HG03439 (cell line): ENCODE measurements around the gene FHIT.

ENCODE experiments used
- ATAC-seq: cut with Tn5 transposase; IDR thresholded peaks from one replicate; pipeline ENCODE4 v1.9.1; 2021; ENCODE audit warnings: mild to moderate bottlenecking, moderate library complexity; ENCODE audit not compliant: unreplicated experiment

Gene FHIT

GRCh38 chr3:60779637-60780036, 471.6 kb downstream of the FHIT start:
- no peak for ATAC-seq

GRCh38 chr3:60775985-60776384, 475.3 kb downstream of the FHIT start:
- no peak for ATAC-seq

GRCh38 chr3:60774617-60775016, 476.6 kb downstream of the FHIT start:
- no peak for ATAC-seq

GRCh38 chr3:60772584-60772983, 478.7 kb downstream of the FHIT start:
- no peak for ATAC-seq

GRCh38 chr3:60771766-60772165, 479.5 kb downstream of the FHIT start:
- no peak for ATAC-seq

- ATAC-seq: no peak
Observed at GRCh38 chr3:60770532-60770931, 480.7 kb downstream of the FHIT start.

- ATAC-seq: no peak
Observed at GRCh38 chr3:60767536-60767935, 483.7 kb downstream of the FHIT start.

GRCh38 chr3:60765776-60766175, 485.5 kb downstream of the FHIT start:
- no peak for ATAC-seq

GRCh38 chr3:60764870-60765269, 486.4 kb downstream of the FHIT start:
- ATAC-seq: no peak

GRCh38 chr3:60760145-60760544, 491.1 kb downstream of the FHIT start:
- ATAC-seq: no peak

- ATAC-seq: no peak
Observed at GRCh38 chr3:60759439-60759838, 491.8 kb downstream of the FHIT start.

- ATAC-seq: no peak
Observed at GRCh38 chr3:60758831-60759230, 492.4 kb downstream of the FHIT start.

GRCh38 chr3:60758171-60758570, 493.1 kb downstream of the FHIT start:
- ATAC-seq: no peak

GRCh38 chr3:60757724-60758123, 493.5 kb downstream of the FHIT start:
- no peak for ATAC-seq

GRCh38 chr3:60756241-60757030, 494.8 kb downstream of the FHIT start:
- ATAC-seq: no peak

- ATAC-seq: no peak
Observed at GRCh38 chr3:60755094-60755493, 496.2 kb downstream of the FHIT start.

GRCh38 chr3:60754617-60755016, 496.6 kb downstream of the FHIT start:
- no peak for ATAC-seq

- no peak for ATAC-seq
Observed at GRCh38 chr3:60752809-60753208, 498.4 kb downstream of the FHIT start.

- ATAC-seq: no peak
Observed at GRCh38 chr3:60746695-60747416, 504.4 kb downstream of the FHIT start.

- ATAC-seq: no peak
Observed at GRCh38 chr3:60746043-60746638, 505.1 kb downstream of the FHIT start.

- ATAC-seq: no peak
Observed at GRCh38 chr3:60743631-60744164, 507.6 kb downstream of the FHIT start.
